Measurements from ENCODE around the gene FKBP2.

- TF ChIP-seq CTCF (IDR thresholded peaks at IDR 0.05; ENCODE audit: insufficient read depth, low read length): peak; percentile 86
- TF ChIP-seq, protein P1, sequence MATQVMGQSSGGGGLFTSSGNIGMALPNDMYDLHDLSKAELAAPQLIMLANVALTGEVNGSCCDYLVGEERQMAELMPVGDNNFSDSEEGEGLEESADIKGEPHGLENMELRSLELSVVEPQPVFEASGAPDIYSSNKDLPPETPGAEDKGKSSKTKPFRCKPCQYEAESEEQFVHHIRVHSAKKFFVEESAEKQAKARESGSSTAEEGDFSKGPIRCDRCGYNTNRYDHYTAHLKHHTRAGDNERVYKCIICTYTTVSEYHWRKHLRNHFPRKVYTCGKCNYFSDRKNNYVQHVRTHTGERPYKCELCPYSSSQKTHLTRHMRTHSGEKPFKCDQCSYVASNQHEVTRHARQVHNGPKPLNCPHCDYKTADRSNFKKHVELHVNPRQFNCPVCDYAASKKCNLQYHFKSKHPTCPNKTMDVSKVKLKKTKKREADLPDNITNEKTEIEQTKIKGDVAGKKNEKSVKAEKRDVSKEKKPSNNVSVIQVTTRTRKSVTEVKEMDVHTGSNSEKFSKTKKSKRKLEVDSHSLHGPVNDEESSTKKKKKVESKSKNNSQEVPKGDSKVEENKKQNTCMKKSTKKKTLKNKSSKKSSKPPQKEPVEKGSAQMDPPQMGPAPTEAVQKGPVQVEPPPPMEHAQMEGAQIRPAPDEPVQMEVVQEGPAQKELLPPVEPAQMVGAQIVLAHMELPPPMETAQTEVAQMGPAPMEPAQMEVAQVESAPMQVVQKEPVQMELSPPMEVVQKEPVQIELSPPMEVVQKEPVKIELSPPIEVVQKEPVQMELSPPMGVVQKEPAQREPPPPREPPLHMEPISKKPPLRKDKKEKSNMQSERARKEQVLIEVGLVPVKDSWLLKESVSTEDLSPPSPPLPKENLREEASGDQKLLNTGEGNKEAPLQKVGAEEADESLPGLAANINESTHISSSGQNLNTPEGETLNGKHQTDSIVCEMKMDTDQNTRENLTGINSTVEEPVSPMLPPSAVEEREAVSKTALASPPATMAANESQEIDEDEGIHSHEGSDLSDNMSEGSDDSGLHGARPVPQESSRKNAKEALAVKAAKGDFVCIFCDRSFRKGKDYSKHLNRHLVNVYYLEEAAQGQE (IDR thresholded peaks at IDR 0.05; ENCODE audit: insufficient replicate concordance, low read depth): no peak
- TF ChIP-seq POLR2AphosphoS5 (IDR thresholded peaks at IDR 0.05; ENCODE audit: low read depth): peak; percentile 93
Observed at GRCh38 chr11:64204464-64204989, 36.4 kb upstream of the FKBP2 start.
